ENCODE data around the gene PILRA. TPM values are rescaled to one million over a fixed set of nuclear protein-coding genes. Genes with fewer than 3 reads are reported as not detected.

Gene PILRA
- total RNA-seq, 4 donors from 2014 or later = 2.5 to 10.7 (median 4.7) TPM

DNA sequence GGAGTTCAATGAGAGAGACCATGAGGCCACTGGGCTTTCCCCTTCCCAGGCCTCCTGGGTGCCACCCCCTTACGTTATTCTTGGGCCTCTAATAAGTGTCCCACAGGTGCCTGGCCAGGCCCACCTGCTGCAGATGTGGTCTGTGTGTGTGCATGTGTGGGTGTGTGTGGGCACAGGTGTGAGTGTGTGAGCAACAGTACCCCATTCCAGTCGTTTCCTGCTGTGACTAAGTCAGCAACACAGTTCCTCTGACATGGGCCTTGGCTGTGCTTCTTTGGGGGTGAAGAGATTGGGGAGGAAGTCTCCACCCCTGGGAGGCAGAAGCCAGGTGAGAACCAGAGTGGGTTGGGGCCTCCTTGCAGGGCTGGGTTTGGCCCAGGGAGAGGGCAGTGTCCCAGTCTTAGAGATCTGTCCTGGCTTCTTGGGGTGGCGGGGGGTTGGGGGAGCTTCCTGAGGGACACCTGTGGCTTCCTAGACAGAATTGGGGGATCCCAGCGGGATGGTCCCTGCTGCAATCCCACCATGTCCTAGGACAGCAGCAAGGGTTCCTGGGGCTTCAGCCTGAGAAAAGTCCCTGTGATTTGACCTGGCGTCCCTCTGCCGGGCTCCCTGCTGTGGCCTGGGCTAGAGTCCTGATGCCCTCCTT is 19.5 kb upstream of the PILRA start:
- WGBS, 2 donors (ENCODE audit: low coverage in 1 of 2) = 40 to 60% methylated on average over 1 of the region's 6 CpGs
- H3K4me3 ChIP-seq = no peak overlapping the region
- H3K4me1 ChIP-seq = no peaks in the 10 kb centered on the region
- no peaks in the 10 kb centered on the region for H3K9me3 ChIP-seq
- no peak for TF ChIP-seq POLR2A (IDR thresholded peaks at IDR 0.05)
- TF ChIP-seq EP300 (IDR thresholded peaks at IDR 0.05) = no peak
- TF ChIP-seq POLR2AphosphoS5 (IDR thresholded peaks at IDR 0.05) = no peak
- no peak for TF ChIP-seq CTCF (IDR thresholded peaks at IDR 0.05)
- no peaks in the 10 kb centered on the region for H3K27me3 ChIP-seq
- peaks cover 0 to 100% of the 10 kb centered on the region in 2 donors for H3K36me3 ChIP-seq
- ATAC-seq = no peak
- no peak overlapping the region for H3K27ac ChIP-seq

- Histone ChIP-seq H3K4me1 (no peaks in the 10 kb centered on the region), H3K9me3 (no peaks in the 10 kb centered on the region), H3K4me3 (no peak overlapping the region), H3K36me3 (peaks cover 4 to 100% of the 10 kb centered on the region in 2 donors), H3K27ac (no peak overlapping the region), H3K27me3 (no peaks in the 10 kb centered on the region)
- ATAC-seq = no peak
- WGBS, 2 donors (ENCODE audit: low coverage in 1 of 2) = 92% methylated on average over 2 of the region's 8 CpGs; no CpG with 5 or more reads in 1 of the 2 donors
- TF ChIP-seq EP300 (IDR thresholded peaks at IDR 0.05) = no peak
- TF ChIP-seq CTCF (IDR thresholded peaks at IDR 0.05) = no peak
- TF ChIP-seq POLR2AphosphoS5 (IDR thresholded peaks at IDR 0.05) = no peak
- TF ChIP-seq POLR2A (IDR thresholded peaks at IDR 0.05) = no peak
Measured at GRCh38 chr7:100356416-100357068, 16.7 kb upstream of the PILRA start.

DNA sequence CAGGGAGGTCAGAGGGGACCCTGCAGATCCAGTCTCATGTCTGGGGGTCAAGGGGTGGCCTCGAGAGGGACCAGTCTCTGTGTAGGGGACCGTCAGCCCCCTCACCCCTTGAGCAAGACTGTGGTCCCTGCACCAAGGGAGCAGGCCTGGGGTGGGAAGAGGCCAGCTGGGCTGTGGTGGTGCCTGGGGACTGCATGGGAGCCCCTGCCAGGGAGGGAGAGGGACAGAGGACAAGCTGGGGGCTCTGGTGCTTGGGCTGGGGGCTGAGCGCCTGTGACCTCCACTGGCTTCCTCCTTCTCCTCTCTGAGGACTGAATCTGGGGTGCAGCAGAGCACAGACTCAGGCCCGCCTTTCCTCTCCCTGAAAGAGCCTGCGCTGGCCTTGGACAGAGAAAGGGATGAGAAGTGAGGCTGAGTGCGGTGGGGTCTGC is 16.1 kb upstream of the PILRA start:
- Histone ChIP-seq H3K36me3 (peaks cover 4 to 100% of the 10 kb centered on the region in 2 donors), H3K4me1 (no peaks in the 10 kb centered on the region), H3K9me3 (no peaks in the 10 kb centered on the region), H3K27me3 (no peaks in the 10 kb centered on the region), H3K4me3 (no peak overlapping the region), H3K27ac (no peak overlapping the region)
- no peak for ATAC-seq
- TF ChIP-seq CTCF (IDR thresholded peaks at IDR 0.05) = no peak
- no peak for TF ChIP-seq POLR2AphosphoS5 (IDR thresholded peaks at IDR 0.05)
- TF ChIP-seq POLR2A (IDR thresholded peaks at IDR 0.05) = no peak
- no peak for TF ChIP-seq EP300 (IDR thresholded peaks at IDR 0.05)
- no CpG with 5 or more reads among the region's 6 CpGs for WGBS, 2 donors (ENCODE audit: low coverage in 1 of 2)

- peaks cover 4 to 100% of the 10 kb centered on the region in 2 donors for H3K36me3 ChIP-seq
- no peak within 1 kb of the TSS for H3K4me3 ChIP-seq
- H3K9me3 ChIP-seq = no peaks in the 10 kb centered on the region
- TF ChIP-seq POLR2AphosphoS5 (IDR thresholded peaks at IDR 0.05) (no peak), CTCF (IDR thresholded peaks at IDR 0.05) (no peak), POLR2A (IDR thresholded peaks at IDR 0.05) (no peak), EP300 (IDR thresholded peaks at IDR 0.05) (no peak)
- H3K27me3 ChIP-seq = no peaks in the 10 kb centered on the region
- ATAC-seq = no peak
- WGBS, 2 donors (ENCODE audit: low coverage in 1 of 2) = 60 to 67% methylated on average over 1 of the region's 11 CpGs
- H3K4me1 ChIP-seq = no peaks in the 10 kb centered on the region
- no peak within 1 kb of the TSS for H3K27ac ChIP-seq
Measured at GRCh38 chr7:100358027-100358856, 15.0 kb upstream of the PILRA start, which contains the start of gene PILRB. Gene PILRB (plus strand): TSS chr7:100358117. CDS start chr7:100358303, 186 bp downstream.

All from gastroesophageal sphincter (tissue), 4 donors.